HG03064 (cell line): ENCODE measurements around the gene CHP2.
"Not testable (repeated sequence)": the region's sequence is repeated elsewhere in the genome, so short reads cannot be mapped to it uniquely, and the experiment has no call there.

Source experiments
- ATAC-seq: cut with Tn5 transposase; IDR thresholded peaks from one replicate; pipeline ENCODE4 v1.9.1; 2021; ENCODE audit warnings: low read depth; ENCODE audit not compliant: unreplicated experiment

CHP2 gene

GRCh38 chr16:23754594-23755483 lies at the start of gene CHP2:
TSS of gene CHP2 (plus strand) at chr16:23755026. CDS start at chr16:23755050, 24 bp downstream.
- no peak for ATAC-seq

DNA sequence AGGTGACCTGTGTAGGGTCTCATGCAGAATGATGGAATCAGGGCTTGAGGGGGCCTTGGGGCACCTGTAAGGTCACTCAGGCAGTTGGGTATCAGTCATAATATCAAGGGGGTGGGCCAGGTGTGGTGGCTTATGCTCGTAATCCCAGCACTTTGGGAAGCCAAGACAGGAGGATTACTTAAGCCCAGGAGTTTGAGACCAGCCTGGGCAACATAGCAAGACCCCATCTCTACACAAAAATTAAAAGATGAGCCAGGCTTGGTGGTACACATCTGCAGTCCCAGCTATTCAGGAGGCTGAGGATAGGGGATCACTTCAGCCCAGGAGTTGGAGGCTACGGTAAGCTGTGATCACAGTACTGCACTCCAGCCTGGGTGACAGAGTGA lies 49.3 kb upstream of the CHP2 start:
- ATAC-seq = no peak

DNA sequence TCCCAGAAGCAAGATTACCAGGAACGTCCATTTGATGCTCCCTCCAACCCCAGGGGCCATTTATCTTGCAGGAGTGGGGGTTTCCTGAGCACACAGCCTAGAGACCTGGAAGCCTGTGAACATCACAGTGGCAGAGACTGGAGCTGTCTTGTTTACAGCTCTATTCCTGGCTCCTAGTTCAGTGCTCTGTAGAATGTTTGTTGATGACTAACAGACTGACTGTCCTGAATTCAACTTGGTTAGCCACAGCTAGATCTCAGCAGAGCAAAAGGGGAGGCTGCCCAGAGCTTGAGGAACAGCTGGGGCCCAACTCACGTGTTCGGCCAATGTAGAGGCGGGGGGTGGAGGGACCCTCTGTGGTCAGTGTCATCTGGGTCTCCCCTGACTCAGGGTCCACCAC lies 48.4 kb upstream of the CHP2 start:
- ATAC-seq = no peak

DNA sequence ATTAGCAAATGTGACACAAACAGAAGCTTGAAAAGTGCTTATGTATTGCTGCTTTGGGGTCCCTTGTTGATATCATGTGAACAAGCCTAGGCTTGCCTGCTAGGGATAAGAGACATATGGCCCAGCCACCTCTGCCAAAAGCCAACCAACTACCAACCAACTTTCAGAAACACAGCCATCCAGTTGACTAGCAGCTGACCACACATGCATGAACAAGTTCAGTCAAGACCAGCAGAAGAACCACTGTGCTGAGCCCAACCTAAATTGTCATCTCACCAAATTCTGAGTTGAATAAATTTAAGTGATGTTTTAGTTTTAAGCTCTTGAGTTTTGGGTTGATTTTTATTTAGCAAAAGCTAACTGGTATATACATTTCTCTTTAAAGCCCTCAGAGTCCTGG lies 45.3 kb upstream of the CHP2 start:
- no peak for ATAC-seq

DNA sequence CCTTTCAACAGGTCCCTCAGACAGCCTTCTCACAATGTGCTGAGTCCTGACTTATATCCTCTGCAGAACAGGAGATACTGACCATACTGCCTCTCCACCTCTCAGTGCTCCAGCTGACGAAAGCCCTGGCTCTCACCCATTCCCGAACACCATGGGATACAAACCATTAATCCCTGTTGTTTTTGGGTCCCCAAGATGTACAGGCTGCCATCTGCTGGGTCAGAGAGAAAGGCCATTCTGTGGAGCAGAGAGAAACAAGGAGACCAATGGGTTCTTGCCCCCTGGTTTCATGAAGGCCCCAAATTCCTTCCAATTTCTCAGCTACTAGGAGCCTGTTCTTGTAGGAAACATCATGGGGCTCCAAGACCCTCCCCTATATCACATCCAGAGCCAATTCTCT lies 44.8 kb upstream of the CHP2 start:
- no peak for ATAC-seq

DNA sequence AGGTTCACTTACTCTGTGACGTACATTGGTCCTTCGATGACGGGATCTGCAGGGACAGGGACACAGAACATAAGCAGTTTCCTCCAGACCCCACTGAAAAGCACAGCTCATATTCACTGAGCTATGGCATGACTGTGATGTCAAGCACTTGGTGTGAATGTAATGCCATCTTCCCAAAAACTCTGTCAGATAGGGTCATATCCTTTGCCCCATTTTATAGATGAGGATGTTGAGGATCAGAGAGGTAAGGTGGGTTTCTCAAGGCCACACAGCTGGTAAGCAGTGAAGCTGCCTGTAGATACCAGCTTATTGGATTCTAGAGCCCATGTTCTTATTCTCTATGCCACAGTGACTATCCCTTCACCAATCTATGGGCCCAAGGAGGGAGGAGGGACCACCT lies 44.3 kb upstream of the CHP2 start:
- ATAC-seq = no peak

GRCh38 chr16:23711785-23712184 lies 43.0 kb upstream of the CHP2 start:
- no peak for ATAC-seq

DNA sequence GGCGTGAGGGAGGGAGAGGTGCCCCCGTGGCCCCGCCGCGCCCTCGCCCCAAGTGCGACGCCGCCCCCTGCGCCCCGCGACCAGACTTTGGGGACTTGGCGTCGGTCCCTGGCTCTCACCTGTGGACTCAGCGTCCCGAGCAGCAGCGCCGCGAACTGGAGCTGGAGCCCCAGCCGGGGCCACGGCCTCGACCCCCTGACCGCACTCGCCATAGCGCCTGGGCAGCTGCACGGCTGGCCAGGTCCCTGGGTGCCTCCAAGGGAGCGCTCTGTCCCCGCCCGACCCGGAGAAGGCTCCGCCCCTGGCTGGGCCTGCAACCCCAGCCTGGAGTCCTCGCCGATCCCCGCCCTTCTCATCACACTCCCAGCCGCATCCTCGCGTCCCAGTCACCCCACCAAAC lies 41.9 kb upstream of the CHP2 start, which contains the start of gene ERN2:
Gene ERN2 (minus strand): TSS at position 247 of the 400 bp plus-strand sequence. CDS start 35 bp downstream, at position 212.
- no peak for ATAC-seq

DNA sequence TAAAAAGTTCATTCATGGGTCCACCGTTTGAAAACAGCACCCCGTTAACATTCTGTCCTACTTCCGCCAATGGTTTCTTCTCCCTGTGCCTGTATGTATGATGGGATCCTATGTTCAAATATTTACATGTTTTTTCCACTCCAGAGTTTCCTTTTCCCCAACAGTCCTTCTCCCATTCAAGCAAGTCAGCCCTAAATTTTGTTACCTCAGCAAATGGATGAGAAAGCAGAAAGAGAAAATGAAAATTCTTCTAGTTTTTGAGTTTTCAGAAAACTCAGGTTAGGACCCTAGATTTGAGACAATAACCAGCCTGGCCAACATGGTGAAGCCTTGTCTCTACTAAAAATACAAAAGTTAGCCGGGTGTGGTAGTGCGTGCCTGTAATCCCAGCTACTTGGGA lies 38.3 kb upstream of the CHP2 start:
- ATAC-seq = no peak

DNA sequence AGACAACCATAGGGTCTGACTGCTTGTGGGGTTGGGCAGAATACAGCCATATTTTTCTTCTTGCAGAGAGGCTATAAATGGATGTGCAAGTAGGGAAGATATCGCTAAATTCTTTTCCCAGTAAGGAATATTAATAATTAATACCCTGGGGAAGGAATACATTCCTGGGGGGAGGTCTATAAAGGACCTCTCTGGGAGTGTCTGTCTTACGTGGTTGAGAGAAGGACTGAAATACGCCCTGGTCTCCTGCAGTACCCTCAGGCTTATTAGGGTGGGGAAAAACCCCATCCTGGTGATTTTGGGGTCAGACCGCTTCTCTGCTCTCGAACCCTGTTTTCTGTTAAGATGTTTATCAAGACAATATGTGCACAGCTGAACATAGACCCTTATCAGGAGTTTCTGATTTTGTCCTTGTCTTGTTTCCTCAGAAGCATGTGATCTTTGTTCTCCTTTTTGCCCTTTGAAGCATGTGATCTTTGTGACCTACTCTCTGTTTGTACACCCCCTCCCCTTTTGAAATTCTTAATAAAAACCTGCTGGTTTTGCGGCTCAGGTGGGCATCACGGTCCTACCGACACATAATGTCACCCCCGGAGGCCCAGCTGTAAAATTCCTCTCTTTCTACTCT lies 32.1 kb upstream of the CHP2 start:
- ATAC-seq = not testable (repeated sequence)

DNA sequence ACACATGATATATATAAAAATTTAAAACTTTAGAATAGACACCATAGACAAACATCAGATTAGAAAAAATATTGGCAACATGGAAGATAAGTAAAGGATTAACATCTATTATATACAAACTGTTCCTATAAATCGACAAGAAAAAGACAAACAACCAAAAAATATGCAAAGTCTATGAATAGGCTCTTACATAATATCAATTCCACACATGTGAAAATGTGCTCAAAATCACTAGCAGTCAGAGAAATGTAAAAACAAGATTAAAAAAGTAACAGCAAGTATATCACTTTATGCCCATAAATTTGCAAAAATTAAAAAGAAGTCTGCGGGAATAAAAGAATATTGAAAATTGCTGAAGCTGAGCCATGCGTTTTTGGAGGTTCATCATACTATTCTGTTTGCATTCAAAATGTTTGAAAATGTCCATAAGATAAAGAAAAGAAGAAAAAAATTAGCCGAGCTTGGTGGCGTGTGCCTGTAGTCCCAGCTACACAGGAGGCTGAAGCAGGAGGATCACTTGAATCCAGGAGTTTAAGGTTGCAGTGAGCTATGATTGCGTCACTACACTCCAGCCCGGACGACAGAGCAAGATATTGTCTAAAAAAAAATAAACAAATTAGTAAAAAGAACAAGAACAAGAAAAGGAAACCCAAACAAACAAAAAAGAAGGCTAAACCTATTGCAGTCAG lies 30.6 kb upstream of the CHP2 start:
- no peak for ATAC-seq

GRCh38 chr16:23724785-23725131 lies 30.1 kb upstream of the CHP2 start:
- ATAC-seq = no peak

DNA sequence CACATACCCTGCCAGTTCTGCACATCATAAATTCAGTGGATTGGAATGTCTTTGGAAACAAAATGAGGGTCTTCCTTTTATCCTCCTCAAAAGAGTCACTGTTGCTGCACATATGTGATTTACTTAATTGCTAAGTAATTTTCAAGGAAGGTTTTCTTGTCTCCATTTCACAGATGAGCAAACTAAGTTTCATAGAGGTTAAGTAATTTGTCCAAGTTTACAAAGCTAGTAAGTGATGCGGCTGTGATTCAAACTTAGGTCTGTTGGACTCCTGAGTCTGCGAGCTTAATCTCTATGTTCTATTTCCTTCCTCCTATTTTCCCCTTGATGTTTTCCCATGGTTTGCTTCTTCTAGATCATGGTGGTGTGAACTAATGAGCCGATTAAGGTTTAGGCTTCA lies 28.1 kb upstream of the CHP2 start:
- ATAC-seq = no peak

DNA sequence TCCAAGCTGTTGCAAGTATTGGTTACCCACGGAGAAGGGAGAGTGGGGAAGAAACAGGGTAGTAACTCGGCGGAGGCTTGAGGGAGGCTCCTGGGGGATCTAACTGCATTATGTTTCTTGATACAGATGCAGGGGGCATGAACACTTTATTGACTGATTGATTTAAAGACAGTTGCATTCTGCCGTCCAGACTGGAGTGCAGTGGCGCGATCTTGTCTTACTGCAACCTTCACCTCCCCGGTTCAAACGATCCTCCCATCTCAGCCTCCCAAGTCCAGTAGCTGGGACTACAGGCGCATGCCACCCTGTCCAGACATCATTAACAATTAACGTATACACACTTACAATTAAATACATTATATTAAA lies 26.7 kb upstream of the CHP2 start:
- ATAC-seq = no peak

DNA sequence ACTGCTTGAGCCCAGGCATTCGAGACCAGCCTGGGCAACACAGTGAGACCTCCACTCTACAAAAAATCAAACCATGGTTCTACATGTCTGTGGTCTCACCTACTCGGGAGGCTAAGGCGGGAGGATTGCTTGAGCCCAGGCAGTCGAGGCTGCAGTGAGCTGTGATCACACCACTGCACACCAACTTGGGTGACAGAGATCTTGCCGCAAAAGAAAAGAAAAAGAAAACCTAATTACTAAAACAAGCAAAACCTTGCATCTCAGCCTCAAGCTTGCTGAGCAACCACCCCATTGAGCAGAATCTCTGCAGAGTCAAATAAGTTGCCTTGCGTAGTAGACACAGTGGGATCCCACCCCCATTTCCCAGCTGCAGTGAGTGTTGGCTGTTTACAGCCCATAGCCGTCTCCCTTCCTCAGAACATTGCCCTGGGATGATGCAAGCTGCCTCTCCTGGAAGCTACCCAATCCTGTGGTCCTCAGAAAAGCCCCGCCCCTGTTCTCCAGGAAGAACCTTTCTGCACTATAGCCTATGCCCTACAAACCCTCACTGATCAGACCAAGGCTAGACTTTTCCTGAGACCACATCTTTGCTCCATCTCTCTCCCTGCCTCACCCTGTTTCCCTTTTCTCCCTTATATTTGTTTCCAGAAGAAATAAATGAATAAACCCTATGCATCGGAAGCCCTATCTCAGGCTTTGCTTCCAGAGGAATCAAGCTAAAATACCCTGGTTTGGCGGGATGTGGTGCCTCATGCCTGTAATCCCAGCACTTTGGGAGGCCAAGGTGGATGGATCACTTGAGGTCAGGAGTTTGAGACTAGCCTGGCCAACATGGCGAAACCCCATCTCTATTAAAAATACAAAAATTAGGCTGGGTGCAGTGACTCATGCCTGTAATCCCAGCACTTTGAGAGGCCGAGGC lies 25.1 kb upstream of the CHP2 start:
- no peak for ATAC-seq

DNA sequence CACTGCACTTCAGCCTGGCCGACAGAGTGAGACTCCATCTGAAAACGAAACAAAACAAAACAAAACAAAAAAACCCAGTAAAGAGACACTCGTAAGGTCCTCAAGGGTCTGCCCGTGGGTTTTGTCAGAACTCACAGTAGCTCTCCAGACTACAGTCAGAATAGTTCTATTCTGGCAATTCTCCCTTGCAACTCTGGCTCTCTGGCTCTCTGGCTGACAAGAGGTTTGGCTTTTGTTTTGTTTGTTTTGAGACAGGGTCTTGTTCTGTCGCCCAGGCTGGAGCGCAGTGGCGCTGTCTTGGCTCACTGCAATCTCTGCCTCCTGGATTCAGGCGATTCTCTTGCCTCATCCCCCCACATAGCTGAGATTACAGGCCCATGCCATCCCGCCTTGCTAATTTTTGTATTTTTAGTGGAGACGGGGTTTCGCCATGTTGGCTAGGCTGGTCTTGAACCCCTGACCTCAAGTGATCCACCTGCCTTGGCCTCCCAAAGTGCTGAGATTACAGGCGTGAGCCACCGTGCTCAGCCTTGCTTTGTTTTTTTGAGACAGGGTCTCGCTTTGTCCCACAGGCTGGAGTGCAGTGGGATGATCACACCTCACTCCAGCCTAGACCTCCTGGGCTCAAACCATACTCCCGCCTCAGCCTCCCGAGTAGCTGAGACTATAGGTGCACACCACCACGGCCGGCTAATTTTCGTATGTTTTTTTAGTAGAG lies 20.5 kb upstream of the CHP2 start:
- ATAC-seq = no peak

GRCh38 chr16:23737423-23738028 lies 17.3 kb upstream of the CHP2 start:
- not testable (repeated sequence) for ATAC-seq

DNA sequence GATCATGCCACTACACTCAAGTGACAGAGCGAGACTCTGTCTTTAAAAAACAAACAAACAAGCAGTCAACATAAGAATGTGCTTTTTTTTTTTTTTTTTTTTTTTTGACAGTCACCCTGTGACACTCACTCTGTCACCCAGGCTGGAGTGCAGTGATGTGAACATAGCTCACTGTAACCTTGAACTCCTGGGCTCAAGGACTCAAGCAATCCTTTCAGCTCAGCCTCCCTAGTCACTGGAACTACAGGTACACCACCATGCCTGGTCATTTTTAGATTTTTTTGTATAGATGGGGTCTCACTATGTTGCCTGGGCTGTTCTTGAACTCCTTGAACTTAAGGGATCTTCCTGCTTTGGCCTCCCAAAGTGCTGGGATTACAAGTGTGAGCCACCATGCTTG lies 15.3 kb upstream of the CHP2 start:
- no peak for ATAC-seq

GRCh38 chr16:23741675-23742303 lies 13.0 kb upstream of the CHP2 start:
- ATAC-seq = no peak
